Transverse colon (tissue), 4 donors: Measurements from ENCODE around the gene RFX1. TPM values are rescaled to one million over a fixed set of nuclear protein-coding genes. Genes with fewer than 3 reads are reported as not detected.

Experiments
- DNase-seq: peaks from one replicate; pipeline ENCODE4 v3.0.0-alpha.2; 2019
- H3K27ac ChIP-seq, 4 donors: fragments of 200-600 bp; sonication (generic); 2 replicates each; pipeline ENCODE4 v1.5.1; 2016 to 2018; ENCODE audit warnings: inconsistent platforms in 4 of 4
- H3K27me3 ChIP-seq: fragments of 200-600 bp; sonication (generic); 2 replicates; pipeline ENCODE4 v1.5.1; 2017; ENCODE audit warnings: inconsistent platforms
- H3K36me3 ChIP-seq, 4 donors: fragments of 200-600 bp; sonication (generic); 2 replicates each; pipeline ENCODE4 v1.5.1; 2017 to 2019; ENCODE audit warnings: inconsistent platforms in 4 of 4
- H3K4me1 ChIP-seq, 4 donors: fragments of 200-600 bp; sonication (generic); 2 replicates each; pipeline ENCODE4 v1.5.1; 2017 to 2020; ENCODE audit warnings: inconsistent platforms in 4 of 4
- H3K4me3 ChIP-seq, 4 donors: fragments of 200-600 bp; sonication (generic); 1 replicate in 1 of 4; 2 replicates in 3 of 4; pipeline versions ENCODE4 v1.5.1 to v1.6.1; 2017 to 2019; ENCODE audit warnings: inconsistent platforms in 4 of 4
- H3K9me3 ChIP-seq, 2 donors: fragments of 200-600 bp; sonication (generic); 2 replicates each; pipeline ENCODE4 v1.5.1; 2017 to 2019; ENCODE audit warnings: inconsistent platforms in 2 of 2
- EP300 ChIP-seq: sonication (generic); formaldehyde crosslinking; IDR thresholded peaks from one replicate; pipeline ENCODE4 v1.6.1; 2017; ENCODE audit warnings: antibody characterized with exemption, low read depth
- POLR2A ChIP-seq: fragments of 450-650 bp; IDR thresholded peaks from one replicate; pipeline ENCODE4 v1.6.1; 2016; ENCODE audit warnings: antibody characterized with exemption, mild to moderate bottlenecking, moderate library complexity
- POLR2AphosphoS5 ChIP-seq, 3 donors: sonication (generic); formaldehyde crosslinking; IDR thresholded peaks; one replicate each; pipeline ENCODE4 v1.6.1; 2016; ENCODE audit warnings: antibody characterized with exemption in 3 of 3
- WGBS, 2 donors: methylation state at CpG; one replicate each; pipeline ENCODE4 v1.1.5; 2018; ENCODE audit warnings: low coverage in 1 of 2; 5-methylcytosine and 5-hydroxymethylcytosine counted together
- in situ Hi-C, 4 donors: fragments of 200-750 bp; cut with MboI; loops; one replicate each; pipeline versions ENCODE4 v1.15.0 to v1.15.1; 2017; ENCODE audit warnings: low sequenced_read_pairs in 3 of 4, low pct_ligation_motif_present in 1 of 4, low pct_unique_long_range_greater_than_20kb in 1 of 4
- intact Hi-C: fragments of 100-400 bp; cut with DNase I; formaldehyde crosslinking; loops from one replicate; pipeline ENCODE4 v1.15.1; 2023; ENCODE audit warnings: low total_unique reads
- total RNA-seq, 4 donors: library from RNA; depleted of rRNA; stranded (reverse); fragments of >200 nt; gene quantifications; one replicate each; pipeline ENCODE4 v1.1.0, GENCODE V29; 2016
- TF ChIP-seq, protein P1 (sequence below), 5 experiments: fragments of 200-600 bp in 3 of 5; fragments of 450-650 bp in 2 of 5; sonication (generic) in 3 of 5; IDR thresholded peaks; 1 replicate in 2 of 5; 2 replicates in 3 of 5; pipeline ENCODE4 v1.5.1; 2016 to 2017; ENCODE audit warnings: antibody characterized with exemption in 5 of 5, inconsistent platforms in 3 of 5, mild to moderate bottlenecking in 2 of 5, moderate library complexity in 1 of 5

RFX1 gene
- total RNA-seq, 4 donors from 2014 or later: 3.7 to 9.0 (median 8.1) TPM

DNA sequence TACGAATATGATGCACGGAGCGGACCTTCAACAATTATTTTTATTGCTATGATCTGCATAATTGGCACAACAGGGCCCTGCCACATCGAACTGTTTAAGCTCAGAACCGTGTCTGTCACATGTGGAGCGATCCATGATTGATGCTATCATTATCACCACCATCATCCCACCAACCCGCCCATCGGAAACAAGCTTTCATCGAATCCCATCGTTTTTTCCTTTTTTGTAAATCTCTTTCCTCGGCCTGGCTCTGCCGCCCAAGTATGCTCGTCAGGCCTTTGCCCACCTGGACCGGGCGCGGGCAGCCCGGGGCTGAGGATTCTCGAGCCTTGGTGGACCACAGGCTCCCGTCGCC, 54.3 kb downstream of the RFX1 start:
- Histone ChIP-seq H3K36me3 (peaks cover 0 to 16% (median 8%) of the 10 kb centered on the region in 4 donors), H3K27ac (peak overlapping the region in 3 of 4 donors; percentile 15 to 54 (median 27)), H3K4me3 (peak overlapping the region in 2 of 4 donors; percentile 45 to 96), H3K9me3 (no peaks in the 10 kb centered on the region), H3K27me3 (no peaks in the 10 kb centered on the region), H3K4me1 (peaks cover 3 to 16% (median 13%) of the 10 kb centered on the region in 4 donors)
- no peak for DNase-seq
- intact Hi-C loops: no loop called here
- WGBS, 2 donors: 8 to 30% methylated on average over 6 to 20 of the region's 20 CpGs
- in situ Hi-C loops: no loop called here
- TF ChIP-seq, protein P1, sequence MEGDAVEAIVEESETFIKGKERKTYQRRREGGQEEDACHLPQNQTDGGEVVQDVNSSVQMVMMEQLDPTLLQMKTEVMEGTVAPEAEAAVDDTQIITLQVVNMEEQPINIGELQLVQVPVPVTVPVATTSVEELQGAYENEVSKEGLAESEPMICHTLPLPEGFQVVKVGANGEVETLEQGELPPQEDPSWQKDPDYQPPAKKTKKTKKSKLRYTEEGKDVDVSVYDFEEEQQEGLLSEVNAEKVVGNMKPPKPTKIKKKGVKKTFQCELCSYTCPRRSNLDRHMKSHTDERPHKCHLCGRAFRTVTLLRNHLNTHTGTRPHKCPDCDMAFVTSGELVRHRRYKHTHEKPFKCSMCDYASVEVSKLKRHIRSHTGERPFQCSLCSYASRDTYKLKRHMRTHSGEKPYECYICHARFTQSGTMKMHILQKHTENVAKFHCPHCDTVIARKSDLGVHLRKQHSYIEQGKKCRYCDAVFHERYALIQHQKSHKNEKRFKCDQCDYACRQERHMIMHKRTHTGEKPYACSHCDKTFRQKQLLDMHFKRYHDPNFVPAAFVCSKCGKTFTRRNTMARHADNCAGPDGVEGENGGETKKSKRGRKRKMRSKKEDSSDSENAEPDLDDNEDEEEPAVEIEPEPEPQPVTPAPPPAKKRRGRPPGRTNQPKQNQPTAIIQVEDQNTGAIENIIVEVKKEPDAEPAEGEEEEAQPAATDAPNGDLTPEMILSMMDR (IDR thresholded peaks at IDR 0.05): no peak
- TF ChIP-seq POLR2A (no peak), POLR2AphosphoS5 (IDR thresholded peaks at IDR 0.05) (no peak), EP300 (no peak)

DNA sequence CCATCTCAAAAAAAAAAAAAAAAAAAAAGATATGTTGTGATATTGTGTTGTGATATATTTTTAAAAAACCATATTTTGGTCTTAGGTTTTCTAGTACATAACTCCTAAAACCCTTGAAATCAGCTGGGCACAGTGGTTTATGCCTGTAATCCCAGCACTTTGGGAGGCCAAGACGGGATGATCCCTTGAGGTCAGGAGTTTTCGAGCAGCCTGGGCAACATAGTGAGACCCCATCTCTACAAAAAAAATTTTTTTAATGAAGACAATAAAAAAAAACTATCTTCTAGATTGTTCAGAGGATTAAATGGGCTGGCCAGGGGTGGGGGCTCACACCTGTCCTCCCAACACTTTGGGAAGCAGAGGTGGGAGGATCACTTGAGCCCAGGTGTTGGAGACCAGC, 55.1 kb downstream of the RFX1 start:
- no peak for TF ChIP-seq POLR2AphosphoS5 (IDR thresholded peaks at IDR 0.05)
- 87 to 100% methylated on average over 1 to 2 of the region's 2 CpGs for WGBS, 2 donors
- Histone ChIP-seq H3K4me3 (no peak overlapping the region), H3K4me1 (peaks cover 3 to 16% (median 13%) of the 10 kb centered on the region in 4 donors), H3K9me3 (no peaks in the 10 kb centered on the region), H3K27ac (no peak overlapping the region), H3K27me3 (no peaks in the 10 kb centered on the region), H3K36me3 (peaks cover 0 to 8% (median 4%) of the 10 kb centered on the region in 4 donors)
- no peak for DNase-seq
- intact Hi-C loops (no loop called here), in situ Hi-C loops (no loop called here)

DNA sequence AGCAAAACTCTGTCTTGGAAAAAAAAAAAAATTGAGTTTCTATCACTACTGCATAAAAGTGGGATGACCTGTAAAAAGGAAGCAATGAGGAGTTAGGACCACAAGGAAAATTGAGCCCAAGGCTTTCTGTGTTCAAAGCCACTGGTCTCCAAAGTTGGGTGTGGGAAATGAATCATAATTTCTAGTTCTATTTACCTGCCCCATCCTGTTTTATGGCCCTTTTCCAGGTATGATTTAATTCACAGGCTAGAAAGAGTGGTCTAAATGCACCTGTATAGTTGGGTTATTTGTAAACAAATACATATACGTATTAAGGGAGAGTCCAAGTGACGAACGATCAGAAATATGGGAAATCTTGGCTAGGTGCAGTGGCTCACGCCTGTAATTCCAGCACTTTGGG, 59.7 kb downstream of the RFX1 start:
- H3K27me3 ChIP-seq: no peaks in the 10 kb centered on the region
- H3K4me3 ChIP-seq: no peak overlapping the region
- no peaks in the 10 kb centered on the region for H3K36me3 ChIP-seq
- in situ Hi-C loops (no loop called here), intact Hi-C loops (no loop called here)
- WGBS, 2 donors: 78 to 86% methylated on average over 3 to 4 of the region's 4 CpGs
- H3K9me3 ChIP-seq: no peaks in the 10 kb centered on the region
- TF ChIP-seq POLR2A: no peak
- TF ChIP-seq POLR2AphosphoS5 (IDR thresholded peaks at IDR 0.05): no peak
- no peak overlapping the region for H3K27ac ChIP-seq
- DNase-seq: no peak
- no peaks in the 10 kb centered on the region for H3K4me1 ChIP-seq

DNA sequence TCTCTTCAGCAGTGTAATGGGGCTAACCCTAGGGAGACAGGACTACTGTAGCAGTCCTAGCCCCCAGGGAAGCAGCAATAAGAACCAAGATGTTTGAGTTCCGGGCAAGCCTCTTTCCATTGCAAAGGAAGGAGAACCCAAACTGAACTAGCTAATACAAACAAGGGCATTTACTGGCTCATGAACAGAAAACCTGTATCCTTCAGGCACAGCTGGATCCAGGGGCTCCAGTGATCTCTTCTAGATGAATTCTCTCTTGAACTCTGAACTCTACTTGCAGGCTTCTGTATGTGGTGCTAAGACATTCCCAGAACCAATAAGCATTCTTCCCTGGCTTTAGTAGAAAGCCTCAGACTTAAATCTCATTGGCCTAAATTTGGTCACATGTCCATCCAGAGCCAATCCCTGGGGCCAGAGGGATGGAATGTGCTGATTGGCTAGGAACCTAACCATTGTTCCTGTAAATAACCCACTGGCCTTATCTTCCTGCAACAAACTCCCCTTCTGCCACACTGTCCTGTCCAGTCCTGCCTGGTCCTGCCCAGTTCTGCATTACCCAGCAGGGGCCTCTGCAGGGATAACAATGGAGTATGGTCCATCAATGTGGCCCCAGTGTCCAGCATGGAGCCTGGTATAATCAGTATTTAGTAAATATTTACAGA, 64.0 kb downstream of the RFX1 start:
- Histone ChIP-seq H3K27ac (no peak overlapping the region), H3K36me3 (no peaks in the 10 kb centered on the region), H3K4me3 (no peak overlapping the region), H3K9me3 (no peaks in the 10 kb centered on the region), H3K27me3 (peaks cover 9% of the 10 kb centered on the region), H3K4me1 (no peaks in the 10 kb centered on the region)
- DNase-seq: no peak
- 100% methylated on average over 1 of the region's 1 CpG; no CpG with 5 or more reads in 1 of the 2 donors for WGBS, 2 donors
- intact Hi-C loops: no loop called here
- TF ChIP-seq POLR2A: no peak
- TF ChIP-seq, protein P1 (IDR thresholded peaks at IDR 0.05): no peak
- TF ChIP-seq EP300: no peak
- TF ChIP-seq POLR2AphosphoS5 (IDR thresholded peaks at IDR 0.05): no peak
- in situ Hi-C loops: no loop called here

DNA sequence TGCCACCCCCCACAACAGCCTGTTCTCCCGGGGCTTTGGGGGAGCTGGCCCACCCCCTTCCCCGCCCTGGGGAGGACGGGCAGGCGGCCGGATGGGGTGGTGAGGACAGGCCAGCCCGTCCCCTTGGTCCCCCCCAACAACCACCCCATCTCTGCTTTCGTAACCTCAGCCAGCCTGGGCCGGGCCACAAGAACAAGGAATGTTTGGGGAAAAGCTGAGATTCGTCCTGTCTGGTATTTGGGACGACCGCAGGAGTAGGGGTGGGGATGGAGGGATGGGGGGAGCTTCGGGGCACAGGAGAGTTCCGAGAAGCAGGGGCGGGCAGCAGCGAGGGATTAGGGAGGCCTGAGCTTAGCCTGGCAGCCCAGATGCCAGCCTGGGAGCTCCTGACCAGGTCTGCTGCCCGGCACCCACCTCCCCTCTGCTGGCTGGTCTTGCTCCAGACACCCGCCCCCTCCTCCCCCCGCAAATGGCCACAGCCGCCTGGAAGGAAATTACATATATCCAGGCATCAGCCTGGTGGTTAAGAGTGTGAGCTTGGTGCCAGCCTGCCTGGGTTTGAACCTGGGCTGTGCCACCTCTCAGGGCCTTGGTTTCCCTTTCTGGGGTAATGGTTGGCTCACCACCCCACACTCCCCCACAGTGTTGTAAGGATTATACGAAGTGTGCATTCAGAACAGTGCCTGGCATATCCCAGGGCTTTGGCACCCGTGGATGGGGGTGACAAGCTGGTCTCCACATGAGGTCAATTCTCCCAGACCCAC, 67.6 kb downstream of the RFX1 start, which contains the start of gene PODNL1:
PODNL1 (minus strand) TSS at position 117 of the 764 bp plus-strand sequence. CDS start 236 bp downstream, outside the sequence.
- intact Hi-C loops: no loop called here
- DNase-seq: no peak
- no peaks in the 10 kb centered on the region for H3K9me3 ChIP-seq
- TF ChIP-seq, protein P1 (IDR thresholded peaks at IDR 0.05): no peak
- TF ChIP-seq EP300 (no peak), POLR2A (no peak), POLR2AphosphoS5 (IDR thresholded peaks at IDR 0.05) (no peak)
- H3K4me1 ChIP-seq: no peaks in the 10 kb centered on the region
- no peaks in the 10 kb centered on the region for H3K36me3 ChIP-seq
- 45% methylated on average over 21 of the region's 21 CpGs; no CpG with 5 or more reads in 1 of the 2 donors for WGBS, 2 donors
- no peak within 1 kb of the TSS for H3K27ac ChIP-seq
- H3K4me3 ChIP-seq: peak within 1 kb of the TSS in 1 of 4 donors; percentile 9
- in situ Hi-C loops: no loop called here
- peaks cover 9% of the 10 kb centered on the region for H3K27me3 ChIP-seq
